GM19328 (cell line): Measurements from ENCODE around the gene UNKL.

ENCODE experiments used
- ATAC-seq: cut with Tn5 transposase; IDR thresholded peaks from one replicate; pipeline ENCODE4 v1.9.1; 2021; ENCODE audit warnings: mild to moderate bottlenecking, moderate library complexity; ENCODE audit not compliant: unreplicated experiment

The UNKL gene

GRCh38 chr16:1431497-1432270 lies 17.2 kb upstream of the UNKL start:
- no peak for ATAC-seq

- no peak for ATAC-seq
These were observed 16.4 kb upstream of the UNKL start, which contains the start of gene PERCC1 for GRCh38 chr16:1430759-1431496. Gene PERCC1 (plus strand): TSS chr16:1431078. CDS start chr16:1432594, 1,516 bp downstream.

DNA sequence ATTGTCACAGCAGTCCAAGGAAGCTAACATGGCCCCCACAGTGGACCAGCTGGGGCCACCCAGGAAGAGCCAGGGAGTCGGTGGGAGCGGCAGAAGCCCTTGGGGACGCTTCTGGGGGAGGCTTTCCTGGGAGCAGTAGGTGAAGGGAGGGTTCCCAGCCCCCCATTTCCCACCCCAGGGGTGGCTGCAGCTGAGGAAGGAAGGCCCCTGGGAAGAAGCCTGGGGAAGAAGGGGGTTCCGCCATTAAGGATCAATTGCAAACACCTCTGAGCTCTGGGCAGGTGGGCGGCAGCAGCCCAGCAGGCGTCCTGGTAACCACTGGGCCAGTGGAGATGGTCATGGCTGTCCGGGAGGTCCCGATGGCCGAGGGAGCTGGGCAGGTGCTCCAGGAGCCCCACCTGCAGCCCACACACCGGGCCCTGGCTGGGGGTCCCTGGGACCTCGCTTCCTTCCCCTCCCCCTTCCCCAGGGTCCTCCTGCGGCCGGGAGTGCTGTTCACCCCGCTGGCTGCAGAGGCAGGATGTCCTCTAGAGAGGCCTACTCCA lies 15.8 kb upstream of the UNKL start:
- ATAC-seq = no peak

- no peak for ATAC-seq
These were observed 15.1 kb upstream of the UNKL start for GRCh38 chr16:1429631-1430030.

- no peak for ATAC-seq
These were observed 14.5 kb upstream of the UNKL start for GRCh38 chr16:1429012-1429411.

- ATAC-seq = no peak
These were observed 14.0 kb upstream of the UNKL start for GRCh38 chr16:1428511-1428910.

- no peak for ATAC-seq
These were observed 13.3 kb upstream of the UNKL start for GRCh38 chr16:1427473-1428461.

GRCh38 chr16:1426734-1427471 lies 12.4 kb upstream of the UNKL start:
- no peak for ATAC-seq

- no peak for ATAC-seq
These were observed 11.3 kb upstream of the UNKL start for GRCh38 chr16:1425616-1426370.

DNA sequence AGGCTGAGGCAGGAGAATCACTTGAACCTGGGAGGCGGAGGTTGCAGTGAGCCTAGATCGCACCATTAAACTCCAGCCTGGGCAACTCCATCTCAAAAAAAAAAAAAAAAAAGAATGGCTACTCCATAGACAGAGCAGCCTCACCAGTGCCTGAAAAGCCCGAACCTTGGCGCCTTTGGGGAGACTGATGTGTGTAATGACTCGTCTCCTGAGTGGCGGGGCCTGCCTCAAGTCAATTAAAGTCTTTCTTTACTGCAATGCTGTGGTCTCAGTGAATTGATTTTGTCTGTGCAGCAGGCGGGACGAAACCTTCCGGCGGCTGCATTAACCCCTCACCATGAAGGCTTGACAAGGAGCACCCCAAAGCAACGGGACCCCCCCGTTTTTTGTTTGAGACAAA lies 9.5 kb upstream of the UNKL start:
- ATAC-seq = no peak

DNA sequence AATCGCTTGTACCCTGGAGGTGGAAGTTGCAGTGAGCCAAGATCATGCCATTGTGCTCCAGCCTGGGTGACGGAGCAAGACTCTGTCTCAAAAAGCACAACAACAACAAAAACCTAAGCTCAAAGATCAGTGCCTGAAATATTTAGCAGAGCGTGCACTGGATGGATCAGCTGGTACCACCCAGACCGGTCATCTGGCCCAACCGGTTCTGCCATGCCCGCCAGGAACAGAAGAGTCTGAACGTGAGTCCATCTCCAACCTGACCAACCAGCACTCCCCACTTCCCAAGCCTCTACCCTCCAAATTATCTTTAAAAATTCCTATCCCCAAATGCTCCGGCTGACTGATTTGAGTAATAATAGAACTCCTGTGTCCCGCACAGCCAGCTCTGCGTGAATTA lies 7.6 kb upstream of the UNKL start:
- ATAC-seq = no peak

DNA sequence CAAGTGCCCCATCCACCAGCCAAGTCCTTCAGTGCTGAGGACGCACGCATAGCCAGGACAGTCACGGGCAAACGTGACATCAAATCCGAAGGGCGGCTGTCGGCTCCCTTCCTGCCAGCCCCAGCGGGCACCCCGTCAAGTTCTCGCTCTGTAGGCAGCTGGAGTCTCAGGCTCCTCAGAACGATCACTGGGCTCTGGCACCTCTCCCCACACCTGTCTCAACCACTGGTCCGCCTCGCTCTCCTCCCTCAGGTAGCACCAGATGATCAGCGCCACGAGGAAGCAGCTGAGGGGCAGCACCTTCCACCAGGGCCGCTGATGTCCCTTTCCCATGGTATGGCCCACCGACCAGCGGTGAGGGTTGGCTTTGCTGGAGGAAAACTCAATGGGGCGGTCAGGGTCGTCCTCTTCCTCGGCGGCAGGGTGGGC lies 5.6 kb upstream of the UNKL start:
- ATAC-seq = peak; percentile 11

DNA sequence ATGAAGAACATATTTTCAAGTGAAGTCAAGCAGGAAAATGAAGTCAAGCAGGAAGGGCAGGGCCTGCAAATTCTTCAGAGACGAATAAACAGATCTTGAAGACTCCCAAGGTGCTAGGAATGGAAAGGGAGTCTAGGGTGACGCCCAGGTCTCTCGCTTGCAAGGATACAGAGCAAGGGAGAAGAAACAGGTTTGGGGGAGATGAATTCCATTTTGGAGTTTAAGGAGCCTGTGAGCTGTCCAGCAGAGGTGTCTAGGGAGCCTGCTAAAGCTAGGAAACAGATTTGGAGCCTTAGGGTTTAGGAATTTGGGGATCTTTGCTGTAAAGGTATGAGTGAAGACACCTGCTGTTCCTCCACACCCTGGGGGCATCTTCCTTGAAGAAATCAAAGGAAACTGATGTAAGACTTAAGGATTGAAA lies 2.0 kb upstream of the UNKL start:
- no peak for ATAC-seq

DNA sequence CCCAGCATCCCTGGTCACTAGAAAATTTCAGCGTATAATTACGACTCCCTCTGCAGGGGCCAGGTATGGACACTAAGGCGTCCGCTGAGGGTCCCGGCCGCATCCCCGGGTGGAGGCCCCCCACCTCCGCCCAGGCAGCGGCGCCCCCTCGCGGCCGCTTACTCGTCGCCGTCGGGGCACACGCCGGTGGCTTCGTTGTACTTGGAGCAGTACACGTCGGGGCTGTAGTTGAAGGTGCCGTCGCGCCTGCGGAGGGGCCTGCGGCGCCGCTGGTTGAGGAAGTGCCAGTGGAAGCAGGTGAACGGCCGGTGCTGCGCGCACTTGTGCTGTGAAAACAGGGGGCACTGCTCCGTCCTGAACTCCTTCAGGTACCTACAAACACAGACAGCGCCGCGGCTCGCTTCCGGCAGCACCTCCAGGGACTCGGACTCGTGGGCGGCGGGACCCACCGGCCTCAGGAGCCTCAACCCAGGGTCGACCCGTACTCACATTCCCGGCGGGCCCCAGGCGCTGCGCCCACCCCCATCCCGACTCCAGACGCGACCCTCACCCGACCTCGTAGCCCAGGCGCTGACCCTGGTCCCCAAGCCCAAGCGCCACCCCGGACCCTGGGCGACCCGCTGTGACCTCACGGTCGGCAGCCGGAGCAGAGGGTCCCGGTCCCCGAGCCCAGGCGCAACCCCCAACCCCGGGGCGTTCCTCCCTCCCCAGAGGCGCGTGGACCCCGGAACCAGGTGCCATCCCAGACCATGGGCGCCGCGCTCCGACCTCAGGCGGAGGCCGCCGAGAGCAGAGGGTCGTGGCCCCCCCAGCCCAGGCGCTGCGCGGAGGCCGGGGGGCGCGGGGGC lies 596 bp downstream of the UNKL start:
- no peak for ATAC-seq

- ATAC-seq = no peak
These were observed 1.7 kb downstream of the UNKL start for GRCh38 chr16:1412847-1413246.

DNA sequence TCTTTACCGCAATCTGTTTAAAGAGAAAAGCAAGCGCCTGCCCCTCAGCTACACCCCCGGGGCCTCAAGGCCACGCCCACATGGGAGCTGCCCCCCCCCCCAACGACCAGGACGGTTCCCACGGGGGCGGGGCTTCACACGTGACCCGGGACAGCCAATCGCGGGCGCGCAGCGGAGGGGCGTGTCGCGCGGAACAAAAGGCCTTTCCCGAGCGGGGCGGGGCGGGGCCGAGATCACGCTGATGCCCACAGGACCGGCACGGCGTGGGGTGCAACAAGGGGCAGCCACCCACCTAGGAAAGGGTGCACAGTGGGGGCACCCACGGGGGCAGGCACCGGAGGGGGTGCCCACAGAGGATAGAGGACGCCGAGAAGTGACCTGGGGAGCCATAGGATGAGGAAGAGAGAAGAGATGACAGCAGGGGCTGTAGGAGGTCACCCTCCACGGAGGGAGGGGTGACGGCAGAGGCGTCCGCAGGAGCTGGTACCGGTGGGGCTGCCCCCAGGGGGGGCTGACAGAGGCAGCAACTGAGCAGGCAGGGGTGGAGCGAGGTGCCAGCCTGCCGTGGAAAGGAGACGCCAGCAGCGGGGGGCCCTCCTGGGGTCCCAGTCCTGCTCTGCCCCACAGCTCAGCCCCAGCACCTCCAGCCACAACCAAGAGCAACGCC lies 6.2 kb downstream of the UNKL start:
- peak; percentile 87 for ATAC-seq

DNA sequence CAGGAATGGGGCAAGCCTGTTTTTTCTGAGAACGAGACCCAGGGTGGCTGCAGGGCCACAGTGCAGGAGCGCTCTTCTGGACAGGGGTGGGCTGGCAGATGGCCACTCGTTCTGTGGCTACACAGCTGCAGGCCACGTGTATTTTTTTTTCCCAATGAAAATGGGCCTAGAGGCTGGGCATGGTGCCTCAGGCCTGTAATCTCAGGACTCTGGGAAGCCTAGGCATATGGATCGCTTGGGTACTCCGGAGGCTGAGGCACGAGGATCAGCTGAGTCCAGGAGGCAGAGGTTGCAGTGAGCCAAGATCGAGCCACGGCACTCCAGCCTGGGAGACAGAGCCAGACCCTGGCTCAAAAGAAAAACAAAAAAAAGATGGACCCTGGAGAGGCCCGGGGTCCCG lies 6.8 kb downstream of the UNKL start:
- no peak for ATAC-seq

GRCh38 chr16:1403733-1404132 lies 10.8 kb downstream of the UNKL start:
- ATAC-seq = no peak
